PFSK-1 (cell line): ENCODE measurements around the gene BRICD5.

Source experiments
- FOXP2 ChIP-seq: optimal IDR thresholded peaks from 2 replicates; pipeline ENCODE3; 2011; ENCODE audit warnings: borderline replicate concordance, control low read depth, inconsistent platforms; ENCODE audit not compliant: insufficient read depth; ENCODE audit errors: extremely low read length, extremely low read depth
- POLR2AphosphoS5 ChIP-seq: IDR thresholded peaks from 2 replicates; pipeline ENCODE4 v1.6.1; 2012; ENCODE audit warnings: low read depth, mild to moderate bottlenecking, control low read depth, low read length, moderate library complexity
- SIN3A ChIP-seq: IDR thresholded peaks from 2 replicates; pipeline ENCODE4 v1.6.1; 2012; ENCODE audit warnings: mild to moderate bottlenecking, low read length, moderate library complexity, borderline replicate concordance; ENCODE audit not compliant: insufficient read depth
- TAF1 ChIP-seq: IDR thresholded peaks from 2 replicates; pipeline ENCODE4 v1.6.1; 2012; ENCODE audit warnings: low read length, control low read depth, borderline replicate concordance; ENCODE audit not compliant: insufficient read depth
- TF ChIP-seq, protein P1 (sequence below), 2 experiments: IDR thresholded peaks; 2 replicates each; pipeline versions ENCODE4 v1.6.1 to v1.8.0; 2011 to 2012; ENCODE audit warnings: low read depth in 2 of 2, low read length in 2 of 2, control low read depth in 1 of 2, inconsistent platforms in 1 of 2, mild to moderate bottlenecking in 1 of 2, moderate library complexity in 1 of 2; ENCODE audit not compliant: insufficient read depth in 1 of 2

Gene BRICD5

DNA sequence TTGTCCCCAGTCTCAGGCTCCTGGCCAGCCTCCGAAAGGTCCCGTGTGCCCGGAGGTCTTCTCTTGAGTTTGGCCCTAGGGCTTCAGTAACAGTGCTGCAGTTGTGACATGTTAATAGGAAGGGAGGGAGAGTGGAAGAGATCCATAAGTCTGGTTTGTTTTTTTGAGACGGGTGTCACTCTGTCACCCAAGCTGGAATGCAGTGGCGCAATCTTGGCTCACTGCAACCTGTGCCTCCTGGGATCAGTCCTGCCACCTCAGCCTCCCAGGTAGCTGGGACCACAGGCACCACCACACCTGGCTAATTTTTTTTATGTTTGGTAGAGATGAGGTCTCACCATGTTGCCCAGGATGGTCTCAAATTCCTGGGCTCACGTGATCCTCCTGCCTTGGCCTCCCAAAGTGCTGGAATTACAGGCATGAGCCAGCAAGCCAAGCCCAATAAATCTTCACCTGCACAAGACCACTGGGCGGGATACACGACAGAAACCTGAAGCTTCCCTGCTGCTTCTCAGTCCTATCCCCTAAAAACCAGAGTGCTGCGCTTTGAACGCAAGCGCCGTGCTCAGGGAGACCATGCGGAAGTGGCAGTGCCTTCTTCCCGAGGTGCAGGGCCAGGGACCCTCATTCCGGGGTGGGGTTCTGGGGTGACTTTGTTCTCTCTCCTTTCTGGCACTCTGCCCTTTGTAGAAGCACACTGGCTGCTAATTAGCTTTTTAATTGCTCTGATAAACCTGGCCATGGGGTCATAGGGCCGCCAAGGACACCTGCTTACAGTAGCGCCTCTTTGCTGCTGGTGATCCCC is 44.2 kb downstream of the BRICD5 start:
- TF ChIP-seq TAF1 (no peak), SIN3A (no peak), POLR2AphosphoS5 (no peak), FOXP2 (no peak)
- TF ChIP-seq, protein P1, sequence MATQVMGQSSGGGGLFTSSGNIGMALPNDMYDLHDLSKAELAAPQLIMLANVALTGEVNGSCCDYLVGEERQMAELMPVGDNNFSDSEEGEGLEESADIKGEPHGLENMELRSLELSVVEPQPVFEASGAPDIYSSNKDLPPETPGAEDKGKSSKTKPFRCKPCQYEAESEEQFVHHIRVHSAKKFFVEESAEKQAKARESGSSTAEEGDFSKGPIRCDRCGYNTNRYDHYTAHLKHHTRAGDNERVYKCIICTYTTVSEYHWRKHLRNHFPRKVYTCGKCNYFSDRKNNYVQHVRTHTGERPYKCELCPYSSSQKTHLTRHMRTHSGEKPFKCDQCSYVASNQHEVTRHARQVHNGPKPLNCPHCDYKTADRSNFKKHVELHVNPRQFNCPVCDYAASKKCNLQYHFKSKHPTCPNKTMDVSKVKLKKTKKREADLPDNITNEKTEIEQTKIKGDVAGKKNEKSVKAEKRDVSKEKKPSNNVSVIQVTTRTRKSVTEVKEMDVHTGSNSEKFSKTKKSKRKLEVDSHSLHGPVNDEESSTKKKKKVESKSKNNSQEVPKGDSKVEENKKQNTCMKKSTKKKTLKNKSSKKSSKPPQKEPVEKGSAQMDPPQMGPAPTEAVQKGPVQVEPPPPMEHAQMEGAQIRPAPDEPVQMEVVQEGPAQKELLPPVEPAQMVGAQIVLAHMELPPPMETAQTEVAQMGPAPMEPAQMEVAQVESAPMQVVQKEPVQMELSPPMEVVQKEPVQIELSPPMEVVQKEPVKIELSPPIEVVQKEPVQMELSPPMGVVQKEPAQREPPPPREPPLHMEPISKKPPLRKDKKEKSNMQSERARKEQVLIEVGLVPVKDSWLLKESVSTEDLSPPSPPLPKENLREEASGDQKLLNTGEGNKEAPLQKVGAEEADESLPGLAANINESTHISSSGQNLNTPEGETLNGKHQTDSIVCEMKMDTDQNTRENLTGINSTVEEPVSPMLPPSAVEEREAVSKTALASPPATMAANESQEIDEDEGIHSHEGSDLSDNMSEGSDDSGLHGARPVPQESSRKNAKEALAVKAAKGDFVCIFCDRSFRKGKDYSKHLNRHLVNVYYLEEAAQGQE (IDR thresholded peaks at IDR 0.05; ENCODE audit: insufficient read depth in 1 of 2, low read depth in 2 of 2, low read length in 2 of 2), result no peak

DNA sequence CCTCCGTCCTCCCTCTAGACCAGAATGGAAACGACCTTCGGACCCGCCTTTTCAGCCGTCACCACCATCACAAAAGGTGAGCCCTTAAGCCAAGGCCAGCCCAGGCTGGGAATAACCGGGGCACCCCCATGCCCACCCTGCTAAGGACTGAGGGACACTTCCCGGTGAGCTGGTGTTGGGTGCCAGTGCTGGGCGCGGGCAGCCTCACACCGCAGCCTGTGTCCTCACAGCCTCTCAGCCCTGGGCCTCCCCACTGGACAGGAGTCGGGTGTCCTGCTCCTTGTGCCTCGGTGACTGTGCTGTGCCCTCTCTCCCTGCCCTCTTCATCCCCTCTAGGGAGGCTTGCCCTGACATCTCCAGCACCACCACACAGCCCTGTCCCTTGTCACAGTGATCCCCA is 44.8 kb downstream of the BRICD5 start:
- TF ChIP-seq SIN3A, result no peak
- no peak for TF ChIP-seq FOXP2
- TF ChIP-seq, protein P1 (IDR thresholded peaks at IDR 0.05; ENCODE audit: insufficient read depth in 1 of 2, low read depth in 2 of 2, low read length in 2 of 2), result no peak
- TF ChIP-seq POLR2AphosphoS5, result no peak
- TF ChIP-seq TAF1, result no peak

DNA sequence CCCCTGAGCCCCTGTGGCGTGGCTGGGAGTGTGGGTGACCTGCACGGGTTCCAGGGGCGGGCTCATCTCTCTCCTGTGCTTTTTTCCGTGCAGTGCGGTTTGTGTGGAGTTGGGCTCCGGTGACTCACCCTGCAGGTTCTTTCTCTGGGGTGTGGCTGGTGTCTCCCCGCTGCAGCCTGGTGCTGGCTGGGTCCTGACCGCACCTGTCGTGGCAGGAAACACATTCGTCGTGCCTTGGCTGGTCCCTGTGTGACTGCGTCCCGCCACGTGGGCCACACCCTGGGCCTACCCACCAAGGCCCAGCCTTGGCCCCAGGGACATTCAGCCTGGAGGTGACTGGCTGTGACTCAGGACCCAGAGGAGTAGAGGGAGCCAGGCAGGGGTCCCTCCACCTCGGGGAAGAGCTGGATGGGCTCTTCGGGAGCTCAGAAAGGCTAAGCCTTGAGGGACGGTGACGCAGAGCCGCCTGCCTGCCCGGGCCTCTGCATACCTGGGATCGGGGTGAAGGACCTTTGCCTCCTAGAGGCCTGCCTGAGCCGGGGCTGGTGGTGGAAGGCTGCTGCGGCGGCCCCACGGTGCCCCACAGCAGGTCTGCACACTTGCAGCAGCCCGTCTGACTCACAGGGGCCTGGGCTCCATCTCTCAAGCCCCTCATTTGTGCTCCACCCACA is 47.3 kb downstream of the BRICD5 start:
- TF ChIP-seq TAF1 (no peak), POLR2AphosphoS5 (no peak), FOXP2 (no peak), SIN3A (no peak)
- TF ChIP-seq, protein P1 (IDR thresholded peaks at IDR 0.05; ENCODE audit: insufficient read depth in 1 of 2, low read depth in 2 of 2, low read length in 2 of 2), result no peak

DNA sequence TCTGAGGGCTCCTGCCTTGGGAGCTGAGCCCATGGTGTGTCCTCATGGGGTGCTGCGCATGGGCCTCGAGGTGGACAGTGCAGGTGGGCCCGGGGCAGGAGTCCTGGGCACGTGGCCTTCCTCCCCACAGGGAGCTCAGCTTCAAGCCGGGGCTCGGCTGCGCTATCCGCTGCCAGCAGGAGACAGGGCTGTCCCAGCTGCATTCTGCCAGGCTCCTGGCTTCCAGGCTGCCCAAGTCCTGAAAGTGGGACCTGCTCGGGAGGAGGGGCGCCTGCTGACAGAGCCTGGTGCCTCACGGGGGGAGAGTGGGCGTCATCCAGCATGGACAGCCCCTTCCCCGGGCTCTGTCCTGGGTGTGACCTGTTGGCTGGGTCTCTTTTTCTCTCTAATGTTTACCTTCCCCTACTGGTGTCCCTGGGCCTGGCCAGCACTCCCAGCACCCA is 48.0 kb downstream of the BRICD5 start:
- no peak for TF ChIP-seq SIN3A
- TF ChIP-seq, protein P1 (IDR thresholded peaks at IDR 0.05; ENCODE audit: insufficient read depth in 1 of 2, low read depth in 2 of 2, low read length in 2 of 2), result no peak
- no peak for TF ChIP-seq POLR2AphosphoS5
- no peak for TF ChIP-seq TAF1
- no peak for TF ChIP-seq FOXP2
